Islet precursor cell (in vitro differentiated cells): ENCODE data around the gene TP53BP2.
"Not testable (repeated sequence)": the region's sequence is repeated elsewhere in the genome, so short reads cannot be mapped to it uniquely, and the experiment has no call there.

Source experiments
- DNase-seq: peaks from one replicate; pipeline ENCODE4 v3.0.0-alpha.2; 2018

TP53BP2 gene

GRCh38 chr1:223853748-223854147 is 8.0 kb upstream of the TP53BP2 start:
- no peak for DNase-seq

DNA sequence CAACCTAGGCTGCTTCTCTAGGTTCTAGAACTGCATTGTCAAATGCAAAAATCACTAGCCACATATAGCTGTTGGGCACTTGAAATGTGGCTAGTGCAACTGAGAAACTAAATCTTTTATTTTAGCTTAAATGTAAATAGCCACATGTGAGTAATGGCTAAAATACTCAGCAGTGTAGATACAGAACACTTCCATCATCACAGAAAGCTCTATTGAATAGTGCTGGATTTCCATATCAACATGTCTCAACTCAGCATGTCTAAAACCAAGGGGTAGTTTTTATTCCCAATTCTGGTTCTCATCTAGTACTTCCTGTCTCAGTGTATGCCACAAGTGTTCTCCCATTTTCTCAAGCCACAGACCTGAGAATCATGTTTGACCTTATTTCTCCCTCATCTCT is 7.5 kb upstream of the TP53BP2 start:
- no peak for DNase-seq

DNA sequence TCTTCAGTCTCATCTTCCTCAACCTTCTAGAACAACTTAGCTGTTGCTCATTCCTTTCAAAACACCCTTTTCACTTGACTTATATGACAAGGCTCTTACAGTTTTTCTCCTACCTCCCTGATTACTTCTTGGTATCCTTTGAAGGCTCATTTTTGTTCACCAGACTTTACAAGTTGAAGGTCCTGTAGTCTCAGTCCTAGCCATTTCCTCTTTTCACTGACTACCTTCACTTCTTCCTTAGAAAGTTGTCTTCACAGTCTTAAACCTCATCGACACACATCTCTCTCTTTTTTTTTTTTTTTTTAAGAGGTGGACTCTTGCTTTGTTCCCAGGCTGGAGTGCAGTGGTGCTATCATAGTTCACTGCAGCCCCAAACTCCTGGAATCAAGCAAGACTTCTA is 6.6 kb upstream of the TP53BP2 start:
- no peak for DNase-seq

GRCh38 chr1:223849352-223850254 is 3.9 kb upstream of the TP53BP2 start:
- DNase-seq, result no peak

DNA sequence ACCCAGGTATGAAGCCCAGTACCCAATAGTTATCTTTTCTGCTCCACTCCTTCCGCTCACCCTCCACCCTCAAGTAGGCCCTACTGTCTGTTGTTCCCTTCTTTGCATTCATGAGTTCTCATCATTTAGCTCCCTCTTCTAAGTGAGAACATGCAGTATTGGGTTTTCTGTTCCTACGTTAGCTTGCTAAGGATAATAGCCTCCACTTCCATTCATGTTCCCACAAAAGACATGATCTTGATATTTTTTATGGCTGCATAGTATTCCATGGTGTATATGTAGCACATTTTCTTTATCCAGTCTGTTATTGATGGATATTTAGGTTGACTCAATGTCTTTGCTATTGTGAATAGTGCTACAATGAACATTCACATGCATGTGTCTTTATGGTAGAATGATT is 2.8 kb upstream of the TP53BP2 start:
- DNase-seq, result no peak

GRCh38 chr1:223847781-223848345 is 2.1 kb upstream of the TP53BP2 start:
- DNase-seq, result no peak

- DNase-seq, result peak; percentile 72
Observed at GRCh38 chr1:223845037-223845809, 524 bp downstream of the TP53BP2 start.

GRCh38 chr1:223844787-223845036 is 1.0 kb downstream of the TP53BP2 start:
- no peak for DNase-seq

GRCh38 chr1:223843934-223844786 is 1.6 kb downstream of the TP53BP2 start:
- no peak for DNase-seq

- no peak for DNase-seq
Observed at GRCh38 chr1:223842784-223843183, 3.0 kb downstream of the TP53BP2 start.

DNA sequence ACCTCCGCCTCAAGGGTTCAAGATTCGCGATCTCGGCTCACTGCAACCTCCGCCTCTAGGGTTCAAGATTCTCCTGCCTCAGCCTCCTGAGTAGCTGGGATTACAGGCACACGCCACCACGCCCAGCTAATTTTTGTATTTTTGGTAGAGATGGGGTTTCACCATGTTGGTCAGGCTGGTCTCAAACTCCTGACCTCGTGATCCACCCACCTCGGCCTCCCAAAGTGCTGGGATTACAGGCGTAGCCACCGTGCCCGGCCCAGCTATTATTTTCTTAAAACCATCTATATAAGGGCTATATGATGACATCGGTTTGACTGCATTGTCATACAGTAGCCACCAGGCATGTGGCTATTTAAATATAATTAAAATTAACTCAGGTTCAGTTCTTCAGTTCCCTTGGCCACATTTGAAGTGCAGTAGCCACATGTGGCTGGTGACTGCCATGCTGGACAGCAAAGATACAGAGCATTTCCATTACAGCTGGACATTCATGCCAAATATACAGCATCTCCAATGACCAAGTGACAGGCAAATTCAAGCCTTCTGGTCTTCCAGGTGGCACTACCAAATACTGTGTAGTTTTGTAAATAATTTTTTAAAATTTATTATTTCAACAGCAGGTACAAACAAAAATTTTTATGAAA is 3.6 kb downstream of the TP53BP2 start:
- DNase-seq, result not testable (repeated sequence)

DNA sequence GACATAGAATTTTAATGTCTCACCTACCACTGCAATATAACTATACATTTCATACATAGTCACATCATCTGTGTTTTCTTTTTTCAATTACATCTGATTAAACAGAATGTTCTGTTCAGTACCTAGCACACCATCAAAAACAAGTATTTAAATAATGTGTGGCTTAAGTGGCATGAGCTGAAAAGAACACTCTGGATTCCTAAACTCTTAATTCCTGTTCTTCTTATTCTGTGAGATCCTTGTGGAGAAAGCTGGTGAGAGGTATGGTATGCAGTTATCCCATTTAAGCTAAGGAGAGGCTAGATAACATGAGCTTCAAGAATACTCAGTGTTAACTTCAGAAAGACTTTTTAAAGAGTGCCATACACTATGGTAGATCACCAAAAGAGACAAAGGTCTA is 5.5 kb downstream of the TP53BP2 start:
- no peak for DNase-seq

GRCh38 chr1:223838125-223838854 is 7.5 kb downstream of the TP53BP2 start:
- no peak for DNase-seq

GRCh38 chr1:223837687-223838086 is 8.1 kb downstream of the TP53BP2 start:
- DNase-seq, result no peak

GRCh38 chr1:223837206-223837605 is 8.5 kb downstream of the TP53BP2 start:
- DNase-seq, result no peak

GRCh38 chr1:223836586-223836985 is 9.2 kb downstream of the TP53BP2 start:
- DNase-seq, result no peak

DNA sequence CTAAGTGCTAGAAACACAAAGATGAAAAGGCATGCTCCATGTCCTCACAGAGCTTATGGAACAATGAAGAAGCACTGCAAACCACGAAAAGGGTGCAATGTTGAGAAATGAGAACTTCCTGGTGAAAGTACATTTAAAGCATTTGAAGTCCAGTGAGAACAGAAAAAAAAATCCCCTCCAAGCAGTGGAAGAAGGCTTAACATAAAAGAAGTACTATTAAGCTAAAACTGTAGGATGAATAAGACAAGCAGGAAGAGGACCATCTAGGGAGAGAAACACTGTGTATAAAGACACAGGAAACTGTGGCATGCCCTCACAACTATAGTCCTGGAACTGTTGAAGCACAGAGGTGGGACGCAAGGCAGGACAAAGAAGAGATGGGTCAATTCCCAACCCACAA is 10.0 kb downstream of the TP53BP2 start:
- no peak for DNase-seq

DNA sequence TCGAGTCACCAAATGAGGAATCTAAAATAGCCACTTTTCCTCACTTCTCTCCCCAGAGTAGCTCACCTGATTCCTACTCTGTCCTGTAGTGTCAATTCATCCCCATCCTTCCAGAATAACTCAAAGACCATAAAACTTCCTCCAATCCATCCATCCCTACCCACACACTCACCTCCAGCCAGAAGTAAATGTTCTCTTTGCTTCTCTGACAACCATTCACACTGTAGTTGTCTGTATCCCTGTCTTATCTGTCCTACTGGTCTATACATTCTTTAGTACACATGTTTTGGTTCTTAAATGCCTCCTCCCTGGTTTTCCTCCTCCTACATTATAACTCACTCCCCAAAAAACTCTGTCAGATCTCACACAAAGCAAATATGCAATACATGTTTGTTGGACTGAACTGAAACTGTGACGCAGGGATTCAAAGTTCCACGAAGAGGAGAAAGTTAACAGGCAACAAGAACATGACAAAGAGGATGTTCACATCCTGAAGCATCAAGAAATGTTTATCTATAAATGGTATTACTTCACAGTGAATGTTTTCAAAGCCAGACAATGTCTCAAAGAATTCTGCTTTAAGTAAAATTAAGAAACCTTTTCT is 11.0 kb downstream of the TP53BP2 start:
- DNase-seq, result no peak

- no peak for DNase-seq
Observed at GRCh38 chr1:223833948-223834347, 11.8 kb downstream of the TP53BP2 start.

DNA sequence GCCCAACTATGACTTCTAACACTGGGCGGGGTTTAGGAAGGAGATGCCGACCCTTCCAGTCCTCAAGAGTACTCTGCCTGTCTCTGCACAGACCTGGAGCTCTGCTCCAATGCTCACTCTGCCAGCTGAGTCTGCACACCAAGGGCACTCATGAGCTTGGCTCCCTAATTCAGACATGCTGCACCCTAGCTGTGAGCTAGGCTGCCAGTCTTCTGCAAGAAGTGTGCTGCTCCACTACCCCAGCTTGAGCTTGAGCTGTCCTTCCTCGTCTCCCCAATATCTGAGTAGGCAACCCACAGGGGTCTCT is 13.2 kb downstream of the TP53BP2 start:
- DNase-seq, result no peak

DNA sequence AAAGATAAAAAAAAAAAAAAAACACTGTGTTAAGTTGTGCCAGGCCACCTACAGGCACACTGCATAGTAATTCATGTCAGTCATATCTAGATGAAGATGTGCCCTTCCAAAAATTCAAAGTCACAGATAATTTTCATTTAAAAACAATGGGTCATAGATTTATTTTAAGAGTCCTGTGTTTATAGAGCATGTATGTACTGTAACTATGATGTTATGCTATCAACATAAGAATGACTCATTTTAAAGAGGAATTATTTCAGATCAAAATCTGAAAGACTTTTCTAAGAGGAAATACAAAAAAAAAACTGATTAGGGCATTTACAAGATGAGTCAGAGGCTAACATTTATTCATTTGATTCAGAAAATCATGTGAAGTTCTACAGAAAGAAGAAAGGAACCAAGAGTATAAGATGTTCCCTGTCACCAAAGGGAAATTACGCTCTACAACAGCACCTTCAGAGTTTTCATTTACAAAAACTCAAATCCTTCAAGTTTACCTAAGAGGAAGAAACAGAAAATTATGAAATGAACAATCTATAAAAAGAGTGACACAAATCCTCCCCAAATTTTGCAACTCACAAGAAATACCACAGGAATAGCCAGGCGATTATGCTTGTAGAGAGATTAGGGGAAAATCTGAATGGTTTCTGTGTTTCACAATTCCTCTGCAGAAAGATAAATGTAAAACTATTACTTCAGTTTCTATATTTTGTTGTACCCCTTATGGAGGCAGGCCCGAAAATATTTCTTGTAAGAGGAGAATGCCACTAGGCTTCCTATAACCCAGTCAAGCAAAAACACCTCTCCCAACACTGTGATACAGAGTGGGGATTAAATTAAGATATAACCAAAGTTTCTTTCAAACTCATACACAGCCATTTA is 13.8 kb downstream of the TP53BP2 start:
- no peak for DNase-seq
